Sciatic nerve (tissue), 2 donors: ENCODE measurements around the gene STARD4. TPM values are rescaled to one million over a fixed set of nuclear protein-coding genes. Genes with fewer than 3 reads are reported as not detected.

ENCODE experiments used
- ATAC-seq: fragments of 200-7000 bp; cut with Tn5 transposase; one replicate; pipeline ENCODE4 v1.9.1; 2020; ENCODE audit warnings: mild to moderate bottlenecking, moderate library complexity
- DNase-seq: peaks from one replicate; pipeline ENCODE4 v3.0.0-alpha.2; 2020; ENCODE audit warnings: low spot score
- intact Hi-C: fragments of 100-400 bp; cut with DNase I; formaldehyde crosslinking; loops from one replicate; pipeline ENCODE4 v1.14.2; 2022
- total RNA-seq: library from RNA; stranded (reverse); fragmentation: NEBNext Ultra II Directional; extraction: Animal tissue kit (Norgen Biotek cat#: 25700); gene quantifications from one replicate; pipeline ENCODE4 v1.2.1, GENCODE V29; 2021
- donor health status: DM: no; HTN: no; CAD: no.
- donor health status: DM: no; HTN: no; CAD: no.

Gene STARD4, protein sequence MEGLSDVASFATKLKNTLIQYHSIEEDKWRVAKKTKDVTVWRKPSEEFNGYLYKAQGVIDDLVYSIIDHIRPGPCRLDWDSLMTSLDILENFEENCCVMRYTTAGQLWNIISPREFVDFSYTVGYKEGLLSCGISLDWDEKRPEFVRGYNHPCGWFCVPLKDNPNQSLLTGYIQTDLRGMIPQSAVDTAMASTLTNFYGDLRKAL
- 33.7 TPM for total RNA-seq

- ATAC-seq = peak; percentile 99
- intact Hi-C loops = no loop called here
- DNase-seq = peak; percentile 96
Observed at GRCh38 chr5:111512375-111513130, at the start of gene STARD4. Gene STARD4 (minus strand): TSS chr5:111512535. CDS start chr5:111507433, 5,102 bp downstream.

DNA sequence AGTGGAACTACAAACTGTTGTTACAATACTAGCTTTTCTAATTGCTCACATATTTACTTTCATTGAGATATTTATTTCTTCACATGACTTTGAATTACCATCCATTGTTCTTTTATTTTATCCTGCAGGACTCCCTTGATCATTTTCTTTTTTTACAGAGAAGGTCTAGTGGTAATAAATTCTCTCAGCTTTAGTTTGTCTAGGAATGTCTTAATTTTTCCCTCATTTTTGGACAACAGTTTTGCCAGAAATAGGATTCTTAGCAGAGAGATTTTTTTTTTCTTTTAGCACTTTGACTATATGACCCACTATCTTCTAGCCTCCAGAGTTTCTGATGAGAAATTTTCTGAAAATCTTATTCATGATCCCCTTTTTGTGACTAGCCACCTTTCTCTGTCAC lies 47.3 kb upstream of the STARD4 start:
- intact Hi-C loops = no loop called here
- no peak for ATAC-seq
- DNase-seq = no peak

DNA sequence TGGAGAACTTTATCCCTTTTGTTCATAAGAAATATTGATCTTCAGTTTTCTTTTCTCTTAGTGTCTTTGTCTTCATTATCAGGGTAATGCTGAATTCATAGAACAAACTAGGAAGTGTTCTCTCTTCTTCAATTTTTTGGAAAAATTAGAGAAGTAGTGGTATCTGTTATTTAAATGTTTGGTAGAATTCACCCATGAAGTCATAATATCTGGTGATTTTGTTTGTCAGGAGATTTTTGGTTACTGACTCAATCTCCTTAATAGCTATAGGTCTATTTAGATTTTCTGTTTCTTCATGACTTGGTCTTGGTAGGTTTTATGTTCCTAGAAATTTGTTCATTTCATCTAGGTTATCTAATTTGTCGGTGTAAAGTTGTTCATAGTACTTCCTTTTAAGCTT lies 45.4 kb upstream of the STARD4 start:
- no peak for DNase-seq
- intact Hi-C loops = no loop called here
- no peak for ATAC-seq

GRCh38 chr5:111557111-111557510 lies 44.8 kb upstream of the STARD4 start:
- ATAC-seq (no peak), DNase-seq (no peak)
- intact Hi-C loops = no loop called here

DNA sequence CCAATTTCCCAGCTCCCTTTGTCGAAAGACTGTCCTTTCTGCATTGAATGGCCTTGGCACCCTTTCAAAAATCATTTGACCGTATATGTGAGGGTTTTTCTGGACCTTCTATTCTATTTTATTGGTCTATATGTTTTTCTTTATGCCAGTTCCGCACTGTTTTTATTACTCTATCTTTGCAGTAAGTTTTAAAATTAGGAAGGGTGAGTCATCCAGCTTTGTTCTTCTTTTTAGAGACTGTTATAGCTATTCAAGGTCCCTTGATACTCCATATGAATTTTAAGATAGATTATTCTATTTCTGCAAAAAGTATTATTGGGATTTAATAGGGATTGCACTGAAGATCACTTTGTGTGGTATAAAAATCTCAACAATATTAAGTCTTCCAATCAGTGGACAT lies 44.2 kb upstream of the STARD4 start:
- intact Hi-C loops = no loop called here
- ATAC-seq (no peak), DNase-seq (no peak)

- no peak for DNase-seq
- intact Hi-C loops = no loop called here
- ATAC-seq = no peak
Observed at GRCh38 chr5:111555760-111556159, 43.4 kb upstream of the STARD4 start.

DNA sequence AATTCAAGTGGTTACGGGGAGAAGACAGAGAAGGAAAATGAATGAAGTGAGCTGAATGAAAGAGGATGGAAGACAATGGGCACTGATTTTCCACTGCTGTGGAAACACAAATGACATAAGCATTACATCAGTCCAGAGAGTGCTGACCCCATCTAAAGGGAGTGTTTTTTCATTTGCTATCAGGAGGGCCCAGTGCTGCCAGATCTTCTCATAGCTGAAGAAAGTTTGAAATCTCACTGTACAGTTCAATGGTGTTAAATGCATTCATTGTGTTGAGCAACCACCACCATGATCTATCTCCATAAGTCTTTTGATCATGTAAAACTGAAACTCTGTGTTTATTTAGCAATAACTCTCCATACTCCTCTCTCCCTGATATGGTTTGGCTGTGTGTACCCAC lies 41.5 kb upstream of the STARD4 start:
- ATAC-seq (no peak), DNase-seq (no peak)
- intact Hi-C loops = no loop called here

DNA sequence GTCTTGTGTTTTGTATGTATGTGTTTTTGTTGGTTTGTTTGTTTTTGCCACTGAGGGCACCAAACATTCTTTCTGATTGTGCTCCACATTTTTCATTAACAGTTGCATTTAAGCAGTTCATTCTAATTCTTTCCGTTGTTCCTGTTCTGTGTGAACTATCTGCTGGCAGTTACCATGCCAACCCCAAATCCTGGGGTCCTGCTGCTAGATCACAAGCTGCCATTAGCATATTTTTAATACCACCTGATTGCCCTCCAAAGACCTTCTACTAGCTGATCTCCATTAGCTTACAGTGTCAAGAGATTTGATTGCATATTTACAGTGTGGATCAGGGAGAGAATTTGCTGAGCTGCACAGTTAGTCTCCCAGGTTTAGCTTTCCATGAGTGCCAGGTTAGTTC lies 40.6 kb upstream of the STARD4 start:
- ATAC-seq = no peak
- no peak for DNase-seq
- intact Hi-C loops = no loop called here

- DNase-seq (no peak), ATAC-seq (no peak)
- intact Hi-C loops = no loop called here
Observed at GRCh38 chr5:111552492-111552891, 40.2 kb upstream of the STARD4 start.

DNA sequence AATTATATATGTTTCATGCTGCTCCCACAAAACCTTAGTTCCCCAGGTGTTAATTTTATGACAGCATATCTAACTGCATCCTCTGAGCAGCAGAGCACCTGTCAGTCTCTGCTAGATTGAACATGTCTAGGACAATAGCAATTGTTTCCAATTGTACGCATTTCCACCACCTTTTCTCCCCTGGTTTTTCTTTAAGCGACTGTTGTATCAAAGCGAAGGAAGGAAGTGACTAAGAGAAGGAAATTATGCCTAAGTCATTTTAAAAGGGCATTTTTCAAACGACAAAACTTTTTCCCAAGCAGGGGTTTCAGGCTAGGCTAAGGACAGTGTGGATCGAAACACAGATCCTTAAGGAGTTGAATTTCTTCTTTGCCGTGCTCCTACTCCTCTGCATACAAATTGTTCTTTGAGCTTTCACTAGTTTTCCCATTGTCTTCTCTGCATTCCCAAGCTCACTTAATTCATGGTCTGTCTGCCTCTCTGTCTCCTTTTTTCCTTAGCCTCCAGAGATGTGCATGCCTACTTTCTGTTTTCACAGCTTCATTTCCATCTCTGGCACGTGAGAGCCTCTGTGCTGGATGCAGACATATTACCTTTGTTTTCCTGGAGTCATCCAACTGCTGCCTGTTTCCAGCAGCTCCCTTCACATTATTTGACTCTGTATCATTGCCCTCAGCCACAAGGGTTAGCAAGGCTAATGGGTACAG lies 39.4 kb upstream of the STARD4 start:
- no peak for DNase-seq
- intact Hi-C loops = no loop called here
- ATAC-seq = no peak

GRCh38 chr5:111551161-111551560 lies 38.8 kb upstream of the STARD4 start:
- no peak for DNase-seq
- no peak for ATAC-seq
- intact Hi-C loops = no loop called here

- ATAC-seq (peak; percentile 95), DNase-seq (peak; percentile 84)
- intact Hi-C loops = no loop called here
Observed at GRCh38 chr5:111550282-111551020, 38.1 kb upstream of the STARD4 start.

DNA sequence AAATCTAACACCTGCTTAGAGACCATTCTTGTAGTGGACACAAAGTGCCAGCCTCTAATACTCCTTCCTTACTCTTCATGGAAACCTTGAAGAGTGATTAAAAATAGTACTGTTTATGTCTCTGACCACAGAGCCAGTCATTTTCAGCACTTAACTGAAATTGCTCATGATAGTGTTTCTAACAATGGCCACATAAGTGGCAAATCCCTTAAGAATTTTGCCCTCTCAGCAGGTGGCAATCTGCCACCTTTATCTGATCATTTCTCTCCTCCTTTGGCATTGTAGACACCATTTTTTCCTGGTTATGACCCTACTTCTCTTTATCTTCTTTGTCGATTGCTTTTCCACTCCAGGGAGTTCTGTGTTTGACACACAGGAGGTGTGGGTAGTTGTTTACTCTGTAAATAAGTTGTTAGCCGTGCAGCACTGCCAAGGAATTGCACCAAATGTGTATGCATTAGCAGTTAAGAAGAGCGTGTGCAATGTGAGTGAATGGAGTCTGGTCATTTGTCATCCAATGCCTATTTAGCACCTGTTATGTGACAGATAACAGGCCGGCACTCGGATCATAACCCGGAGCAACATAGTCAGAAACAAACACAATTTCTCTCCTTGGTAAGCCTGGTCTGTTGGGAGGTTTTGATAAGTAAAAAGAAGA lies 36.8 kb upstream of the STARD4 start:
- DNase-seq = no peak
- no peak for ATAC-seq
- intact Hi-C loops = loop anchor here (5.0 kb wide), 1 partner anchor 593 kb away; no protein-coding TSS in a partner anchor

- intact Hi-C loops = loop anchor here (5.0 kb wide), 1 partner anchor 594 kb away; no protein-coding TSS in a partner anchor
- DNase-seq (no peak), ATAC-seq (no peak)
Observed at GRCh38 chr5:111548348-111548950, 36.1 kb upstream of the STARD4 start.

- DNase-seq (no peak), ATAC-seq (no peak)
- intact Hi-C loops = loop anchor here (5.0 kb wide), 1 partner anchor 597 kb away; no protein-coding TSS in a partner anchor
Observed at GRCh38 chr5:111545031-111545430, 32.7 kb upstream of the STARD4 start.

GRCh38 chr5:111537141-111538024 lies 25.0 kb upstream of the STARD4 start:
- intact Hi-C loops = no loop called here
- ATAC-seq (no peak), DNase-seq (no peak)

- intact Hi-C loops = no loop called here
- no peak for ATAC-seq
- DNase-seq = no peak
Observed at GRCh38 chr5:111535879-111536549, 23.7 kb upstream of the STARD4 start.
